Measurements from ENCODE around the gene AMPH. TPM values are rescaled to one million over a fixed set of nuclear protein-coding genes. Genes with fewer than 3 reads are reported as not detected.
A peak's percentile ranks its signal among the peaks of the same experiment; 100 is the strongest.
"Not testable (repeated sequence)": the region's sequence is repeated elsewhere in the genome, so short reads cannot be mapped to it uniquely, and the experiment has no call there.

AMPH gene
- total and polyA plus RNA-seq, 2 donors (not counting 1 experiment from before 2014, with no cell fraction given), result 2.4 to 3.6 TPM

GRCh38 chr7:38360776-38361175 is 270.4 kb downstream of the AMPH start:
- Histone ChIP-seq H2AFZ (ENCODE audit: low read length) (no peak overlapping the region), H3K27me3 (ENCODE audit: control insufficient read depth, insufficient read depth, low read length) (no peaks in the 10 kb centered on the region), H3K4me3 (replicated peaks in 1 of 4; ENCODE audit: control extremely low read depth in 1 of 4, insufficient read depth in 1 of 4, low read depth in 3 of 4, low read length in 4 of 4) (no peak overlapping the region), H3K9me3 (ENCODE audit: control insufficient read depth, insufficient read depth, low read depth, low read length) (no peaks in the 10 kb centered on the region), H3K36me3 (ENCODE audit: control insufficient read depth, insufficient read depth, low read length) (no peaks in the 10 kb centered on the region), H3K79me2 (ENCODE audit: control insufficient read depth, insufficient read depth, low read length) (no peaks in the 10 kb centered on the region), H3K9ac (ENCODE audit: insufficient read depth, low read length) (no peak overlapping the region), H4K20me1 (ENCODE audit: control insufficient read depth, extremely low read depth, insufficient read depth, low read length) (no peaks in the 10 kb centered on the region), H3K4me2 (ENCODE audit: extremely low read depth, insufficient read depth, low read length) (no peak overlapping the region), H3K27ac (ENCODE audit: insufficient read depth, low read length) (no peak overlapping the region), H3K4me1 (ENCODE audit: control insufficient read depth, extremely low read depth, insufficient read depth, low read length) (no peaks in the 10 kb centered on the region)
- no peak for DNase-seq (ENCODE audit: low read depth in 2 of 2)
- TF ChIP-seq EZH2 (IDR thresholded peaks at IDR 0.05; ENCODE audit: low read length, missing control alignments) (no peak), CTCF (conservative IDR thresholded peaks at IDR 0.05 in 1 of 2, IDR thresholded peaks at IDR 0.05 in 1 of 2; ENCODE audit: low read depth in 1 of 2, low read length in 2 of 2) (no peak)

- not testable (repeated sequence) for H3K27ac ChIP-seq (ENCODE audit: insufficient read depth, low read length); DNase-seq (ENCODE audit: low read depth in 2 of 2)
Observed at GRCh38 chr7:38359071-38359601, 272.0 kb downstream of the AMPH start.

GRCh38 chr7:38358273-38358831 is 272.8 kb downstream of the AMPH start:
- DNase-seq (ENCODE audit: low read depth in 2 of 2); H3K27me3 ChIP-seq (ENCODE audit: control insufficient read depth, insufficient read depth, low read length); H3K79me2 ChIP-seq (ENCODE audit: control insufficient read depth, insufficient read depth, low read length); H3K9me3 ChIP-seq (ENCODE audit: control insufficient read depth, insufficient read depth, low read depth, low read length); H3K27ac ChIP-seq (ENCODE audit: insufficient read depth, low read length); H3K9ac ChIP-seq (ENCODE audit: insufficient read depth, low read length); H3K36me3 ChIP-seq (ENCODE audit: control insufficient read depth, insufficient read depth, low read length); H2AFZ ChIP-seq (ENCODE audit: low read length); H3K4me3 ChIP-seq (replicated peaks in 1 of 4; ENCODE audit: control extremely low read depth in 1 of 4, insufficient read depth in 1 of 4, low read depth in 3 of 4, low read length in 4 of 4); H3K4me1 ChIP-seq (ENCODE audit: control insufficient read depth, extremely low read depth, insufficient read depth, low read length); H3K4me2 ChIP-seq (ENCODE audit: extremely low read depth, insufficient read depth, low read length); H4K20me1 ChIP-seq (ENCODE audit: control insufficient read depth, extremely low read depth, insufficient read depth, low read length): not testable (repeated sequence)

More at GRCh38 chr7:38359071-38359601, 272.0 kb downstream of the AMPH start:
- peak in 1 of 2 donors; percentile 15 for TF ChIP-seq CTCF (conservative IDR thresholded peaks at IDR 0.05 in 1 of 2, IDR thresholded peaks at IDR 0.05 in 1 of 2; ENCODE audit: low read depth in 1 of 2, low read length in 2 of 2)
- H2AFZ ChIP-seq (ENCODE audit: low read length); H3K9me3 ChIP-seq (ENCODE audit: control insufficient read depth, insufficient read depth, low read depth, low read length); H3K79me2 ChIP-seq (ENCODE audit: control insufficient read depth, insufficient read depth, low read length); H3K4me1 ChIP-seq (ENCODE audit: control insufficient read depth, extremely low read depth, insufficient read depth, low read length); H3K36me3 ChIP-seq (ENCODE audit: control insufficient read depth, insufficient read depth, low read length); H3K27me3 ChIP-seq (ENCODE audit: control insufficient read depth, insufficient read depth, low read length); H3K4me2 ChIP-seq (ENCODE audit: extremely low read depth, insufficient read depth, low read length); H3K4me3 ChIP-seq (replicated peaks in 1 of 4; ENCODE audit: control extremely low read depth in 1 of 4, insufficient read depth in 1 of 4, low read depth in 3 of 4, low read length in 4 of 4); H4K20me1 ChIP-seq (ENCODE audit: control insufficient read depth, extremely low read depth, insufficient read depth, low read length); H3K9ac ChIP-seq (ENCODE audit: insufficient read depth, low read length): not testable (repeated sequence)
